ENCODE data around the gene B3GAT1. TPM values are rescaled to one million over a fixed set of nuclear protein-coding genes. Genes with fewer than 3 reads are reported as not detected.

B3GAT1 gene
- total RNA-seq, 2 experiments from 2014 or later = 0.11 to 0.21 TPM

- Mint-ChIP-seq H3K4me3 (peak overlapping the region; percentile 71), H3K36me3 (ENCODE audit: low read depth) (no peaks in the 10 kb centered on the region), H3K27me3 (peaks cover 18% of the 10 kb centered on the region), H3K27ac (no peak overlapping the region), H3K9me3 (ENCODE audit: low read depth) (no peaks in the 10 kb centered on the region), H3K4me1 (peaks cover 12% of the 10 kb centered on the region)
- ATAC-seq = no peak
- CTCF ChIA-PET = interaction anchor here (1.3 kb wide), 1 partner anchor 58 kb away, joined by 4 read pairs; no protein-coding TSS in a partner anchor
- POLR2A ChIA-PET = no interaction called here
- no peak for DNase-seq
- intact Hi-C loops (cut with DNase I, micrococcal nuclease) = loop anchor here (5.0 kb wide), 3 partner anchors 55 to 385 kb away; partner anchors contain the start of genes ACAD8 (in 1 of the 2), GLB1L3 (in 1 of the 2) and THYN1 (in 1 of the 2)
Observed at GRCh38 chr11:134332782-134333181, 79.3 kb downstream of the B3GAT1 start.

- Mint-ChIP-seq H3K27ac (no peak overlapping the region), H3K27me3 (peaks cover 21% of the 10 kb centered on the region), H3K36me3 (ENCODE audit: low read depth) (no peaks in the 10 kb centered on the region), H3K4me1 (peaks cover 12% of the 10 kb centered on the region), H3K4me3 (peak overlapping the region; percentile 71), H3K9me3 (ENCODE audit: low read depth) (no peaks in the 10 kb centered on the region)
- ChIA-PET POLR2A (no interaction called here), CTCF (interaction anchor here (0.5 to 0.9 kb wide), 2 partner anchors 70 to 127 kb away, joined by 3 to 4 read pairs; no protein-coding TSS in a partner anchor)
- DNase-seq (peak; percentile 46), ATAC-seq (peak; percentile 28)
- intact Hi-C loops (cut with DNase I, micrococcal nuclease) = loop anchor here (5.0 kb wide), 3 partner anchors 55 to 385 kb away; partner anchors contain the start of genes ACAD8 (in 1 of the 2), GLB1L3 (in 1 of the 2) and THYN1 (in 1 of the 2)
Observed at GRCh38 chr11:134332189-134332631, 79.8 kb downstream of the B3GAT1 start.

DNA sequence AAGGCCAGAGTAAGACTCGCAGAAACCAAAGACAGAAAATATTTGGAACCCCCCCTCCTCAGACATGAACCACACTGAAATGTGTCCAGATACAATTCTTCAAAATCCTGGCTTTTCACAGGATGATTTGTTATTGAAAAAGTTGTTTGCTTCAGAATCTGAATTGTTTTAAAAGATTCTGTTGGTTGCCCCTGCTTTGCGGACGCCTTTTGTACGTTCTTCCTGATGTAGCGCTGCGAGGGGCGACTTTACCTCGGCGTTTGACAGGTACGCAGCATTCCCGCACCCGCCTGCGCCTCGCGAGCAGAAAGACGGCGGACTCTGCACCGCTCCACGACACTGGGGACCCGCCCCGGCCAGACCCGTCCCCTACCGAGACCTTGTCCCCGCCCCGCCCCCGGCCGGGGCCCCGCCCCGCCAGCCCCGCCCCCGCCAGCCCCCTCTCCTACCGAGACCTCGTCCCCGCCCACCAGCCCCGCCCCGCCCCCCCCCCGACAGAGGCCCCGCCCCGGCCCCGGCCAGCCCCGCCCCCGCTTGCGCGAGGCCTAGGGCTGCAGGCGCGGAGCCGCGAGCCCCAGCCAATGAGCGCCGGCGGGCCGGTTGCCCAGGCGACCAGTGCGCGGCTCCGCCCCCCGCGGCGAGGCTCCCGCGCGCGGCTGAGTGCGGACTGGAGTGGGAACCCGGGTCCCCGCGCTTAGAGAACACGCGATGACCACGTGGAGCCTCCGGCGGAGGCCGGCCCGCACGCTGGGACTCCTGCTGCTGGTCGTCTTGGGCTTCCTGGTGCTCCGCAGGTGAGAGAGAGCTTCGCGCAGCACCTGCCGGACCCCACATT is 80.5 kb downstream of the B3GAT1 start, which contains the start of gene GLB1L2:
Gene GLB1L2 (plus strand): TSS at position 635 of the 835 bp plus-strand sequence. CDS start 74 bp downstream, at position 709.
- POLR2A ChIA-PET = no interaction called here
- H3K36me3 Mint-ChIP-seq (ENCODE audit: low read depth) = no peaks in the 10 kb centered on the region
- peak within 1 kb of the TSS; percentile 75 for H3K4me3 Mint-ChIP-seq
- intact Hi-C loops (cut with DNase I, micrococcal nuclease) = loop anchor here (1.0 to 5.0 kb wide), 8 partner anchors 54 to 403 kb away; partner anchors contain the start of genes ACAD8 (in 2 of the 2), GLB1L3 (in 2 of the 2), THYN1 (in 2 of the 2) and VPS26B (in 2 of the 2)
- H3K27ac Mint-ChIP-seq = peak within 1 kb of the TSS; percentile 64
- H3K9me3 Mint-ChIP-seq (ENCODE audit: low read depth) = no peaks in the 10 kb centered on the region
- CTCF ChIA-PET = interaction anchor here (0.5 to 0.9 kb wide), 2 partner anchors 69 to 127 kb away, joined by 3 to 4 read pairs; no protein-coding TSS in a partner anchor
- peaks cover 12% of the 10 kb centered on the region for H3K4me1 Mint-ChIP-seq
- ATAC-seq = peak; percentile 99
- H3K27me3 Mint-ChIP-seq = peaks cover 23% of the 10 kb centered on the region
- peak; percentile 86 for DNase-seq

- Mint-ChIP-seq H3K27me3 (peaks cover 23% of the 10 kb centered on the region), H3K4me1 (peaks cover 12% of the 10 kb centered on the region), H3K4me3 (peak overlapping the region; percentile 75), H3K9me3 (ENCODE audit: low read depth) (no peaks in the 10 kb centered on the region), H3K27ac (no peak overlapping the region), H3K36me3 (ENCODE audit: low read depth) (no peaks in the 10 kb centered on the region)
- no peak for DNase-seq
- POLR2A ChIA-PET = no interaction called here
- intact Hi-C loops (cut with DNase I, micrococcal nuclease) = loop anchor here (1.0 to 5.0 kb wide), 8 partner anchors 53 to 402 kb away; partner anchors contain the start of genes ACAD8 (in 2 of the 2), GLB1L3 (in 2 of the 2), THYN1 (in 2 of the 2) and VPS26B (in 2 of the 2)
- CTCF ChIA-PET = no interaction called here
- no peak for ATAC-seq
Observed at GRCh38 chr11:134330611-134331353, 81.3 kb downstream of the B3GAT1 start.

Other genes starting within 250 kb of the B3GAT1 start
- gene NCAPD3, start 188.3 kb downstream of the B3GAT1 start, total RNA-seq = 10 to 100 TPM; 78.9 to 92.1 TPM
- 10 to 100 TPM; 32.4 to 32.5 TPM for gene VPS26B, start 187.6 kb downstream of the B3GAT1 start, total RNA-seq
- 10 to 100 TPM; 75.5 to 89.5 TPM for gene THYN1, start 158.9 kb downstream of the B3GAT1 start, total RNA-seq
- gene ACAD8, start 158.7 kb downstream of the B3GAT1 start, total RNA-seq = 10 to 100 TPM; 12.4 to 16.6 TPM
- gene GLB1L3, start 135.9 kb downstream of the B3GAT1 start, total RNA-seq = 10 to 100 TPM; 11.7 to 12.2 TPM
- 1 to 10 TPM; 3.9 to 4.2 TPM for gene GLB1L2, start 80.3 kb downstream of the B3GAT1 start, total RNA-seq